H1 (cell line): ENCODE measurements around the gene ZNF665. TPM values are rescaled to one million over a fixed set of nuclear protein-coding genes. Genes with fewer than 3 reads are reported as not detected.

Source experiments
- CHD7 ChIP-seq: fragments of 300-600 bp; sonication (generic); IDR thresholded peaks from 2 replicates; pipeline ENCODE4 v1.7.1; 2012; ENCODE audit warnings: low read length, moderate library complexity, mild to moderate bottlenecking, inconsistent platforms; ENCODE audit not compliant: insufficient replicate concordance
- HDAC6 ChIP-seq: IDR thresholded peaks from one replicate; pipeline ENCODE4 v1.7.1; 2012; ENCODE audit warnings: low read depth, mild to moderate bottlenecking, inconsistent platforms, low read length, moderate library complexity
- KDM1A ChIP-seq: fragments of 200-600, 300-600 bp; sonication (generic); IDR thresholded peaks from 2 replicates; pipeline ENCODE4 v1.7.1; 2016; ENCODE audit warnings: mild to moderate bottlenecking, low read length, borderline replicate concordance
- POLR2A ChIP-seq, 2 experiments: IDR thresholded peaks; 1 replicate in 1 of 2; 2 replicates in 1 of 2; pipeline ENCODE4 v1.6.1; 2011; ENCODE audit warnings: low read depth in 2 of 2, low read length in 2 of 2, mild to moderate bottlenecking in 2 of 2; ENCODE audit errors: control extremely low read depth in 1 of 2
- SIN3A ChIP-seq, 2 experiments: IDR thresholded peaks in 1 of 2; conservative IDR thresholded peaks in 1 of 2; 2 replicates each; pipeline ENCODE4 v1.6.1; 2011 to 2012; ENCODE audit warnings: low read length in 2 of 2, improper control_type of control experiment in 1 of 2, low read depth in 1 of 2, mild to moderate bottlenecking in 1 of 2
- polyA plus RNA-seq, 7 experiments: library from polyadenylated mRNA; depleted of rRNA in 3 of 7; stranded (reverse) in 5 of 7; unstranded in 2 of 7; fragments of >200 nt in 5 of 7; fragments of 200-250 nt in 2 of 7; gene quantifications; 1 replicate in 5 of 7; 2 replicates in 1 of 7; 4 replicates in 1 of 7; pipeline versions ENCODE4 v1.2.1 to v1.2.3, GENCODE V29; 2011 to 2013; ENCODE audit warnings: missing spikeins in 2 of 7, mixed read lengths in 2 of 7
- total RNA-seq: library from RNA; stranded (reverse); fragmentation: NEBNext Ultra II Directional; extraction: Animal tissue kit (Norgen Biotek cat#: 25700); gene quantifications from 2 replicates; pipeline ENCODE4 v1.2.1, GENCODE V29; 2021

Gene ZNF665
- total and polyA plus RNA-seq, 2 of the 8 experiments (the other 6 are each of a cell fraction or from before 2014, with no cell fraction given) = 2.4 to 6.4 TPM

- TF ChIP-seq CHD7 = no peak
- TF ChIP-seq KDM1A = no peak
- no peak for TF ChIP-seq POLR2A (IDR thresholded peaks at IDR 0.05; ENCODE audit: control extremely low read depth in 1 of 2, low read depth in 2 of 2, low read length in 2 of 2)
- no peak for TF ChIP-seq SIN3A (conservative IDR thresholded peaks at IDR 0.05 in 1 of 2, IDR thresholded peaks at IDR 0.05 in 1 of 2; ENCODE audit: low read depth in 1 of 2, low read length in 2 of 2)
- TF ChIP-seq HDAC6 = no peak
- TF ChIP-seq, all 59 proteins: peak for 0
Observed at GRCh38 chr19:53131085-53131590, 62.0 kb downstream of the ZNF665 start (continued).
